GM23338 (cell line): ENCODE data around the gene CYP27A1. TPM values are rescaled to one million over a fixed set of nuclear protein-coding genes. Genes with fewer than 3 reads are reported as not detected.

Experiments used
- ATAC-seq: fragments of 200-7000 bp; cut with Tn5 transposase; 3 replicates; pipeline ENCODE4 v1.9.1; 2020
- DNase-seq: peaks from one replicate; pipeline ENCODE4 v3.0.0-alpha.2; 2015; ENCODE audit warnings: low spot score
- H2AFZ ChIP-seq: fragments of 200-600 bp; sonication (generic); 2 replicates; pipeline ENCODE4 v1.8.0; 2016; ENCODE audit warnings: antibody characterized with exemption, mild to moderate bottlenecking, moderate library complexity
- H3F3A ChIP-seq: fragments of 200-600 bp; sonication (generic); replicated peaks from 2 replicates; pipeline ENCODE4 v1.8.0; 2017; ENCODE audit warnings: antibody characterized with exemption, mixed run types, low read depth
- H3K27ac ChIP-seq: fragments of 200-600 bp; sonication (generic); 2 replicates; pipeline ENCODE4 v1.6.1; 2016; ENCODE audit warnings: low read depth
- H3K27me3 ChIP-seq: fragments of 200-600 bp; sonication (generic); 2 replicates; pipeline ENCODE4 v1.8.0; 2016; ENCODE audit warnings: mild to moderate bottlenecking, mixed run types, moderate library complexity; ENCODE audit not compliant: insufficient read depth
- H3K36me3 ChIP-seq: fragments of 200-600 bp; sonication (generic); 2 replicates; pipeline ENCODE4 v1.8.0; 2016; ENCODE audit warnings: mild to moderate bottlenecking; ENCODE audit not compliant: insufficient read depth
- H3K4me1 ChIP-seq: fragments of 200-600 bp; sonication (generic); 2 replicates; pipeline ENCODE4 v1.8.0; 2016; ENCODE audit warnings: mild to moderate bottlenecking, moderate library complexity; ENCODE audit not compliant: insufficient read depth
- H3K4me2 ChIP-seq: fragments of 200-600 bp; sonication (generic); 2 replicates; pipeline ENCODE4 v1.7.1; 2017; ENCODE audit warnings: mixed run types
- H3K4me3 ChIP-seq: fragments of 200-600 bp; sonication (generic); 2 replicates; pipeline ENCODE4 v1.6.1; 2016; ENCODE audit warnings: mixed run types
- H3K79me2 ChIP-seq: fragments of 200-600 bp; sonication (generic); replicated peaks from 2 replicates; pipeline ENCODE4 v1.8.0; 2017; ENCODE audit warnings: mild to moderate bottlenecking; ENCODE audit not compliant: insufficient read depth
- H3K9me2 ChIP-seq: fragments of 200-600 bp; sonication (generic); 2 replicates; pipeline ENCODE4 v1.8.0; 2017; ENCODE audit not compliant: insufficient read depth
- H4K20me1 ChIP-seq: fragments of 200-600 bp; sonication (generic); replicated peaks from 2 replicates; pipeline ENCODE4 v1.8.0; 2017; ENCODE audit warnings: mild to moderate bottlenecking; ENCODE audit not compliant: insufficient read depth
- H3K27ac Mint-ChIP-seq: 2 replicates; pipeline ENCODE4 v1.8.0; 2020; ENCODE audit warnings: inconsistent platforms, mild to moderate bottlenecking, moderate library complexity, mixed read lengths
- H3K27me3 Mint-ChIP-seq: 3 replicates; pipeline ENCODE4 v1.8.0; 2022; ENCODE audit warnings: low read depth, mild to moderate bottlenecking, moderate library complexity, mixed read lengths, inconsistent platforms; ENCODE audit not compliant: insufficient read depth, poor library complexity
- H3K36me3 Mint-ChIP-seq: 3 replicates; pipeline ENCODE4 v1.8.0; 2021; ENCODE audit warnings: low read depth, mild to moderate bottlenecking, inconsistent platforms, moderate library complexity, mixed read lengths
- H3K4me1 Mint-ChIP-seq: 3 replicates; pipeline ENCODE4 v1.8.0; 2020; ENCODE audit warnings: mild to moderate bottlenecking, inconsistent platforms, mixed read lengths
- H3K4me3 Mint-ChIP-seq: 3 replicates; pipeline ENCODE4 v1.8.0; 2021; ENCODE audit warnings: moderate library complexity, mild to moderate bottlenecking, inconsistent platforms, mixed read lengths
- H3K9me3 Mint-ChIP-seq: 3 replicates; pipeline ENCODE4 v1.8.0; 2020; ENCODE audit warnings: moderate library complexity, mild to moderate bottlenecking, inconsistent platforms, mixed read lengths
- CREB1 ChIP-seq: fragments of 250-450 bp; sonication (Bioruptor Pico); IDR thresholded peaks from 2 replicates; pipeline ENCODE4 v1.5.0; 2020; ENCODE audit warnings: low read depth, mild to moderate bottlenecking, moderate library complexity
- CTCF ChIP-seq, 2 experiments: fragments of 200-600 bp in 1 of 2; sonication (generic) in 1 of 2; conservative IDR thresholded peaks; 2 replicates each; pipeline versions ENCODE4 v1.5.1 to v1.6.1; 2016 to 2017; ENCODE audit warnings: antibody characterized with exemption in 2 of 2, low read depth in 2 of 2, mild to moderate bottlenecking in 2 of 2, moderate library complexity in 1 of 2
- ETS1 ChIP-seq: IDR thresholded peaks from 2 replicates; pipeline ENCODE4 v1.6.1; 2016; ENCODE audit warnings: antibody characterized with exemption
- EZH2 ChIP-seq: fragments of 200-600 bp; sonication (generic); IDR thresholded peaks from one replicate; pipeline ENCODE4 v1.8.0; 2017; ENCODE audit warnings: antibody characterized with exemption, mild to moderate bottlenecking, low read depth; ENCODE audit not compliant: unreplicated experiment
- EZH2phosphoT487 ChIP-seq: fragments of 200-600 bp; sonication (generic); IDR thresholded peaks from one replicate; pipeline ENCODE4 v1.8.1; 2018; ENCODE audit warnings: antibody characterized with exemption; ENCODE audit not compliant: unreplicated experiment
- JUNB ChIP-seq: IDR thresholded peaks from one replicate; pipeline ENCODE4 v1.6.1; 2016; ENCODE audit warnings: antibody characterized with exemption; ENCODE audit not compliant: unreplicated experiment
- NANOG ChIP-seq: IDR thresholded peaks from 2 replicates; pipeline ENCODE4 v1.6.1; 2016; ENCODE audit warnings: antibody characterized with exemption, borderline replicate concordance
- POLR2AphosphoS5 ChIP-seq: IDR thresholded peaks from 2 replicates; pipeline ENCODE4 v1.6.1; 2016; ENCODE audit warnings: antibody characterized with exemption, low read depth
- REST ChIP-seq: IDR thresholded peaks from one replicate; pipeline ENCODE4 v1.6.1; 2018; ENCODE audit warnings: antibody characterized with exemption; ENCODE audit not compliant: unreplicated experiment
- STAT1 ChIP-seq: IDR thresholded peaks from one replicate; pipeline ENCODE4 v1.6.1; 2016; ENCODE audit warnings: antibody characterized with exemption; ENCODE audit not compliant: unreplicated experiment
- ZNF114 ChIP-seq: fragments of 250-450 bp; sonication (Bioruptor Pico); IDR thresholded peaks from 2 replicates; pipeline ENCODE4 v1.5.0; 2020; ENCODE audit warnings: mild to moderate bottlenecking, moderate library complexity
- ZNF331 ChIP-seq: fragments of 250-450 bp; sonication (Bioruptor Pico); IDR thresholded peaks from 2 replicates; pipeline ENCODE4 v1.5.0; 2020; ENCODE audit warnings: low read depth, mild to moderate bottlenecking, moderate library complexity
- ZNF462 ChIP-seq: fragments of 250-450 bp; sonication (Bioruptor Pico); IDR thresholded peaks from 2 replicates; pipeline ENCODE4 v1.5.0; 2020; ENCODE audit warnings: mild to moderate bottlenecking, moderate library complexity
- polyA plus RNA-seq: library from polyadenylated mRNA; unstranded; fragments of >200 nt; fragmentation: Nextera tagmentation; extraction: Ambion mirVana; gene quantifications from 2 replicates; pipeline ENCODE4 v1.2.1, GENCODE V29; 2016
- total RNA-seq: library from RNA; depleted of rRNA; stranded (reverse); fragments of >200 nt; shearing (Covaris generic); gene quantifications from 2 replicates; pipeline ENCODE4 v1.2.3, GENCODE V29; 2014

The CYP27A1 gene
- total and polyA plus RNA-seq, 2 experiments from 2014 or later, result 2.2 to 6.9 TPM

GRCh38 chr2:218744615-218745014 lies 37.3 kb upstream of the CYP27A1 start:
- Histone ChIP-seq H3K36me3 (peaks cover 36% of the 10 kb centered on the region), H3K4me1 (no peaks in the 10 kb centered on the region), H3K27me3 (no peaks in the 10 kb centered on the region), H3K4me3 (no peak overlapping the region), H3F3A (no peaks in the 10 kb centered on the region), H3K4me2 (no peak overlapping the region), H4K20me1 (peaks cover 19% of the 10 kb centered on the region), H3K9me2 (no peaks in the 10 kb centered on the region), H2AFZ (no peak overlapping the region), H3K27ac (no peak overlapping the region), H3K79me2 (no peaks in the 10 kb centered on the region)
- Mint-ChIP-seq H3K4me1 (peaks cover 4% of the 10 kb centered on the region; the same call in 1 of the 3 replicates), H3K9me3 (no peaks in the 10 kb centered on the region), H3K4me3 (no peak overlapping the region), H3K27me3 (no peaks in the 10 kb centered on the region), H3K27ac (no peak overlapping the region), H3K36me3 (peaks cover 72% of the 10 kb centered on the region)
- no peak for ATAC-seq
- TF ChIP-seq EZH2 (no peak), POLR2AphosphoS5 (no peak), ZNF114 (CRISPR knock-in tag) (no peak), CTCF (conservative IDR thresholded peaks at IDR 0.05; ENCODE audit: low read depth in 2 of 2) (no peak), NANOG (no peak), ZNF462 (CRISPR knock-in tag) (no peak), CREB1 (CRISPR knock-in tag) (no peak), EZH2phosphoT487 (no peak), JUNB (no peak), REST (no peak), STAT1 (no peak), ZNF331 (CRISPR knock-in tag) (no peak), ETS1 (no peak)
- no peak for DNase-seq
